ENCODE measurements around the gene INHBE.
"Not testable (repeated sequence)": the region's sequence is repeated elsewhere in the genome, so short reads cannot be mapped to it uniquely, and the experiment has no call there.

INHBE gene

DNA sequence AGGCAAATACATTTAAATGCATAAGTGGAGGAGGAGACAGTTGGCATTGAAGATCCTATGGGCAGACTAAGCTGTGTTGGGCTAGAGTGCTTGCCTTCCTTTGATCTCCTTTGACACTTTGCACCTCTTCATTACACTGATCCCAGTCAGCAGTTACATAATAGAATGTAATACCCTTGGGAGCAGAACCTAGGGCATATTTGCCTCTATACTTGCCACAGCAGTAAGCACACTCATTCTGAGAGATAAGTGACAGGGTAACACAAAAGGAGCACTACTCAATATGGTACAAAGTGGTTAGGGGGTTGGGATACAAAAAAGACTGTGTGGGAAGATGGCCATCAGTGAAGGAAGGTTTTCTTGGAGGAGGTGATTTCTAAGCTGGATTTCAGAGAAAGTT lies 41.7 kb downstream of the INHBE start:
- DNase-seq (ENCODE audit: low read depth in 2 of 2), result no peak

DNA sequence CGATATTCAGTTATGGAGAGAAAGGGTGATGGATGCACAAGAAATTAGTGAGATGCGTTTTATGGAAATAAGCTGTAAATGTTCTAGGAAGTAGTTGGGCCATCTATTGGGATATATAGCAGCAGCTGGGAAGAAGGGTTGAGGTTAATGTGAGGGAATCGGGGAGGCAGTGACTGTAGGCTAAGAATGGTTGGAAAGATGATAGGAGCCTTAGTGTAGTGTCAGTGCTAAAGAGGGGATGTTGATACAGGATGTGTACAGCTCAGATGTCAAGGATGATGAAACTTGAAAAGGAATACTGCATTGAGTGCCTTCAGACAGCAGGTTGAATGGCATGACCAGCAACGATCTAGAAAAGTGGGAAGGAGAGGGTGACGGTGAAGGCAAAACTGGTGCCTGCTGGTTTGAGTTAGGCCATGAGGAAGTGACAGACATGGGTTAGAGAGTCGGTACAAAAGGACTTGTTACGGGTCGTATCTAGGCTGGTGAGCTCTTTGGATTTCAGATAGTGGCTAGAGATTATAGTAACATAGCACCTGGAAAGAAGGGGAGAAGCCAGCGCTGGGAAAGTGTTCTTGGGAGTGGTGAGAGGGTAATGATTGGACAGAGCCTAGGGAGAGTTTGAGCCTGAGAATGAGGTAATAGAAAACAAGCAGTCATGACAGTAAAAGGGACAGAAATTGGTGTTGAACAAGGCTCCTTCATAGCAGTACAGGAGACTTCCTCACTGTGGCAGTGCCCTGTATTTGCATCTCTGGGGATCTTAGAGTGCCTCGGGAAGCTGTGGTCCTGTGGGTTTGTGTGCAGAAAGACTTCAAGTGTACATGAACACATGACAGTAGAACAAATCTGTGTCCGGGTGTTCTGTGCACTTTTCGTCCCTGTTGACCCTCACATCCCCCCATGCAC lies 42.4 kb downstream of the INHBE start:
- DNase-seq (ENCODE audit: low read depth in 2 of 2), result no peak

DNA sequence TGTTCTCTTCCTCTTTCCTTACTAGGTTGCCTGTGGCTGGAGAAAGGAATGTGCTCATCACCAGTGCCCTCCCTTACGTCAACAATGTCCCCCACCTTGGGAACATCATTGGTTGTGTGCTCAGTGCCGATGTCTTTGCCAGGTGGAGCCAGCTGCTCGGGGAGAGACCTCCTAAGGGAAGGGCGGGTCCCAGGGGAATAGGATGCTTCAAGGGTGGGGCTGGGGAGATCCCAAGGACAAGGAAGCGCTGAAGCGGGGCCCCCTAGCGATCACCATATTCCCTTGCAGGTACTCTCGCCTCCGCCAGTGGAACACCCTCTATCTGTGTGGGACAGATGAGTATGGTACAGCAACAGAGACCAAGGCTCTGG lies 43.0 kb downstream of the INHBE start:
- DNase-seq (ENCODE audit: low read depth in 2 of 2), result no peak

GRCh38 chr12:57498571-57498970 lies 43.5 kb downstream of the INHBE start:
- no peak for DNase-seq (ENCODE audit: low read depth in 2 of 2)

DNA sequence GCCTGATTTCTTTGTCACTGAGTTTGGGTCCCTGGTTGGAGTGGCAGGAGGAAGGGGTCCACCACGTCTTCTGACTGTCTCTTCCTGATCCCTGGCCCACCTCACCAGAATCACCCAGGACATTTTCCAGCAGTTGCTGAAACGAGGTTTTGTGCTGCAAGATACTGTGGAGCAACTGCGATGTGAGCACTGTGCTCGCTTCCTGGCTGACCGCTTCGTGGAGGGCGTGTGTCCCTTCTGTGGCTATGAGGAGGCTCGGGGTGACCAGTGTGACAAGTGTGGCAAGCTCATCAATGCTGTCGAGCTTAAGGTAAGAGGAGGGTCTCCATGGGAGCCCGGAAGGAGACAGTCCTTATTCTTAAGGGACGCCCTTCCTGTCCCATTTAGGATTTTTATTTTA lies 45.1 kb downstream of the INHBE start:
- no peak for DNase-seq (ENCODE audit: low read depth in 2 of 2)

GRCh38 chr12:57502311-57502969 lies 47.3 kb downstream of the INHBE start:
- not testable (repeated sequence) for DNase-seq (ENCODE audit: low read depth in 2 of 2)

GRCh38 chr12:57506541-57506940 lies 51.4 kb downstream of the INHBE start:
- not testable (repeated sequence) for DNase-seq (ENCODE audit: low read depth in 2 of 2)

Measured in stimulated activated CD8-positive, alpha-beta memory T cell treated with anti-CD3 and anti-CD28 coated beads, Interleukin-15, amount 100 ng/mL, for 48 hours (primary cell).